Lower leg skin (tissue), 4 donors: ENCODE data around the gene TNFAIP2. TPM values are rescaled to one million over a fixed set of nuclear protein-coding genes. Genes with fewer than 3 reads are reported as not detected.

Experiments used
- DNase-seq, 2 donors: peaks; one replicate each; pipeline ENCODE4 v3.0.0-alpha.2; 2019; ENCODE audit warnings: low spot score in 2 of 2
- H3K4me3 ChIP-seq: fragments of 200-600 bp; sonication (generic); 2 replicates; pipeline ENCODE4 v1.5.1; 2017; ENCODE audit warnings: mild to moderate bottlenecking, low read depth; ENCODE audit not compliant: poor library complexity, severe bottlenecking
- POLR2A ChIP-seq, 2 donors: fragments of 450-650 bp; IDR thresholded peaks; one replicate each; pipeline ENCODE4 v1.6.1; 2016 to 2017; ENCODE audit warnings: antibody characterized with exemption in 2 of 2, mild to moderate bottlenecking in 1 of 2, moderate library complexity in 1 of 2
- WGBS, 2 donors: methylation state at CpG; one replicate each; pipeline ENCODE4 v1.1.5; 2018; 5-methylcytosine and 5-hydroxymethylcytosine counted together
- intact Hi-C: fragments of 100-400 bp; cut with DNase I; formaldehyde crosslinking; loops from one replicate; pipeline ENCODE4 v1.15.0; 2023; ENCODE audit warnings: low total_unique reads
- total RNA-seq, 4 donors: library from RNA; depleted of rRNA; stranded (reverse); fragments of >200 nt; gene quantifications; one replicate each; pipeline ENCODE4 v1.1.0, GENCODE V29; 2016
- TF ChIP-seq, protein P1 (sequence below), 3 donors: fragments of 450-650 bp; IDR thresholded peaks; one replicate each; pipeline ENCODE4 v1.5.1; 2016; ENCODE audit warnings: antibody characterized with exemption in 3 of 3, mild to moderate bottlenecking in 3 of 3, moderate library complexity in 2 of 3

The TNFAIP2 gene
- total RNA-seq, 4 donors from 2014 or later = 8.2 to 33.6 (median 20.3) TPM

DNA sequence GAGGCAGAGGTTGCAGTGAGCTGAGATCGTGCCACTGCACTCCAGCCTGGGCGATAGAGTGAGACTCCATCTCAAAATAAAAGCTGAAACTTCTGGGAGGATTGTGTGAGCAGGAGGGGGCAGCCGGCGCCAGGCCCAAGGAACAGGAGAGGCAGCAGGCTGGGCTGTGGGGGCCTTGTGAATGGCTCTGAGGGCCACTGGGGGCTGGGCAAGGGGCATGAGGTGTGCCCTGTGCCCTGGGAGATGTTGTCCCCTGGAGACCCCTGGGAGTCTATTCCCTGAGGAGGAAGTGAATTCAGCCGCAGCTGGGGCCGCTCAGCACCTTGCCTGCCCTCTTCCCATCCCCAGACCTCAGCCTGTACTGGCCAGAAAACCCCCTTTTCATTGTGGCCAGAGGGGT is 34.3 kb upstream of the TNFAIP2 start:
- intact Hi-C loops = no loop called here
- no peak for DNase-seq
- WGBS, 2 donors = 92 to 97% methylated on average over 6 of the region's 6 CpGs
- no peak overlapping the region for H3K4me3 ChIP-seq
- TF ChIP-seq, protein P1, sequence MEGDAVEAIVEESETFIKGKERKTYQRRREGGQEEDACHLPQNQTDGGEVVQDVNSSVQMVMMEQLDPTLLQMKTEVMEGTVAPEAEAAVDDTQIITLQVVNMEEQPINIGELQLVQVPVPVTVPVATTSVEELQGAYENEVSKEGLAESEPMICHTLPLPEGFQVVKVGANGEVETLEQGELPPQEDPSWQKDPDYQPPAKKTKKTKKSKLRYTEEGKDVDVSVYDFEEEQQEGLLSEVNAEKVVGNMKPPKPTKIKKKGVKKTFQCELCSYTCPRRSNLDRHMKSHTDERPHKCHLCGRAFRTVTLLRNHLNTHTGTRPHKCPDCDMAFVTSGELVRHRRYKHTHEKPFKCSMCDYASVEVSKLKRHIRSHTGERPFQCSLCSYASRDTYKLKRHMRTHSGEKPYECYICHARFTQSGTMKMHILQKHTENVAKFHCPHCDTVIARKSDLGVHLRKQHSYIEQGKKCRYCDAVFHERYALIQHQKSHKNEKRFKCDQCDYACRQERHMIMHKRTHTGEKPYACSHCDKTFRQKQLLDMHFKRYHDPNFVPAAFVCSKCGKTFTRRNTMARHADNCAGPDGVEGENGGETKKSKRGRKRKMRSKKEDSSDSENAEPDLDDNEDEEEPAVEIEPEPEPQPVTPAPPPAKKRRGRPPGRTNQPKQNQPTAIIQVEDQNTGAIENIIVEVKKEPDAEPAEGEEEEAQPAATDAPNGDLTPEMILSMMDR (IDR thresholded peaks at IDR 0.05) = no peak
- no peak for TF ChIP-seq POLR2A (IDR thresholded peaks at IDR 0.05)

DNA sequence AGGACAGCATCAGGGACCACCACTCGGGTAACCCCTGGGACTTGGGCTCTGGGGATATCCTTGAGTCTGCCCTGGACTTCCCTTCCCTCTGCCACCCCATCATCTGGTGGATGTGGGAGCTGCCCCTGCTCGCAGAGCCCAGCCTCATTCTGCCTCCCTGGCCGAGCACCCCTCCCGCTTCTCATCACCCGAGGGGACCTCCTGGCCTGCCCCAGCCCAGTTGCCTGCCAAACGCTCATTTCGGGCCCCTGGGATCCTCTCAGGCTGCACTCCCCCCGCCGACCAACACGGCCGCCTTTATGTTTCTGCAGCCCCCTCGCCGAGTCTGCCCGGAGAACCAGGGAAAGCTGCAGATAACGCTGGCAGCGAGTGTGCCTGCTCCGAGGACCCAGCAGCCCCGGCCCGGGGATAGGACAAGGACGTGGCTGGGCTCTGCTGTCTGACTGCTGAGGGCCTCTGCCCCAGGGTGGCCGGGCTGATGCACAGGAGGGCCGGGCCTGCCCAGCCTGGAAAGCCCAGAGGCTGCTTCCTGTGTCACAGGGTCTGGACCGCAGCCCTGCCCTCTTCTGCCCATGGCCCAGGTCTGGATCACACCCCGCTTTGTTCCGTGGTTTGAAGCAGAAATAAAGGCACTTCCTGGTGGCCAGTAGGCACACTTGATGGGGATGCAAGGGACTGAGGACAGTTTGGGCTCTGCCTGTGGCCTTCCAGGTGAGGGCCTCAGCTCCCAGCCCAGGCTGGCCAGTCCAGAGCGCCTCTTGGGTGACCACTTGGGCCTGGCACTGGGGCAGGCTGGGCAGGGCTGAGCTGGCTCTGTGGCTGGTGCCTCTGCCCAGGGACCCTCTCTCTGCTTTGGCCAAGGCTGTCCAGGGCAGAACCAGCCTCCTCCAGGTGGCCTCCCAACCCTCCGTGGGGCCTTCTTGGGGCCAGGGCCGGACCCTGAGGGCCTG is 33.6 kb upstream of the TNFAIP2 start:
- TF ChIP-seq, protein P1 (IDR thresholded peaks at IDR 0.05) = no peak
- TF ChIP-seq POLR2A (IDR thresholded peaks at IDR 0.05) = no peak
- intact Hi-C loops = no loop called here
- no peak for DNase-seq
- 82 to 86% methylated on average over 22 to 25 of the region's 28 CpGs for WGBS, 2 donors
- no peak overlapping the region for H3K4me3 ChIP-seq

DNA sequence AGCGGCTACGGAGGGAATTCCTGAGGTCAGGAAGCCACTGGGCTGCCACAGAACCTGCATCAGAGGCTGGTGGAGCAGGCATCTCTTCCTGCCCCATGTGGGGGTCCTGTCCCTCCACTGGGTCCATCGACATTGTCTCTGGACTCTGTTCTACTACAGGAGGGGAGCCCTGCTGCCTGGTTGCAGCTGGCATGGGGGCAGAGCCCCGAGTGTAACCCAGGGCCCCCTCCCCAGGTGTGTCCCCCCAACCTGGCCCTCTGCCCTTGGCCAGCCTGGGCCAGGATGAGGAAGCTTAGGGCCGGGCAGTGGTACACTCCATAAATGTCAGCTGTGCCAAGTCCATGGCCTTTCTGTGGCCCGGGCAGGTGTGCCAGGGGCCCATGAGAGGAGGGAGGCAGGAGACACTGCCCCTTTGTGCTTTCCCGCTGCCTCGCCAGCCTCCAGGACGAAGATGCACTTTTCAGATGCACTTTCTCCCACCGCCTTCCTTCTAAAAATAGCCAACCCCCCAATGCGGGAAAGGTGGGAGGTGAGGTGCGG is 32.7 kb upstream of the TNFAIP2 start:
- no peak for DNase-seq
- 87 to 89% methylated on average over 12 of the region's 12 CpGs for WGBS, 2 donors
- TF ChIP-seq, protein P1 (IDR thresholded peaks at IDR 0.05) = no peak
- TF ChIP-seq POLR2A (IDR thresholded peaks at IDR 0.05) = no peak
- intact Hi-C loops = no loop called here
- H3K4me3 ChIP-seq = no peak overlapping the region

DNA sequence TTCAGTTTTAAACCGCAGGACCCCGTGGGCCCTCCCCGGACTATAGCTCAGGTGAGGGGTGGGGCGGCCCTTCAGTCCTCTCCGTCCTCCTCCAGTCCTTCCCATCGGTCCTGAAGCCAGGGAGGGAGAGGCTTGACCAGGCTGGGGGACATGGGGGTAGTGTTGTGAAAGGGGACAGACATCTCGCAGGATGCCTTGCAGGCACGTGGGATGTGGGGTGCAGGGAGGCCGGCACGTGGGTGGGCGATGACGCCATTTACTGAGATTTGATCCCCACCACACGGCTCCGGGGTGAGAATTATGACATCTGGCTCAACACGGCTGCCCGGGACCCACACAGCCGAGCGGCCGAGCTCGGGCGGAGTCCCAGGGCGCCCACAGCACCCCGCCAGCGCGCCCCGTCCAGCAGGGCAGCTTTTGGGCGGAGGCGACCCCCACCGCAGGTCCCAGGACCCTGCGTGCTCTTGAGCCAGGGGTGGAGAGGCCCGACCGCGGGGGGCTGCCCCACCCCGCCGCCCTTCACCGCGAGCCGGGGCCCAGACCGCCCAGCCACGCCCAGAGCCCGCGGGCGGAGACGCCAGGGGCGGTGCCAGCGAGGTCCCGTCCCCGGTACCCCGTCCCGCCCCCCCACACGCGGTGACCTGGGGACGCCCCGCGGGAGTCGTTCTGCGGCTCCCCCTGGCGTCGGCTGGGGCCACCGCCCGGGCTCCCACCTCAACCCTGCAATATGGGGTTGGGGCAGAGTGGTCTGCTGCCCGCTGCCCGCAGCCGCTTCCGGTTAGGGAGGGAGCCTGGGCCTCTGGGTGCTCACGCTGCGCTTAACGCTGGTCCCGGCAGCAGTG is 32.0 kb upstream of the TNFAIP2 start:
- WGBS, 2 donors = 26 to 32% methylated on average over 15 of the region's 69 CpGs

DNA sequence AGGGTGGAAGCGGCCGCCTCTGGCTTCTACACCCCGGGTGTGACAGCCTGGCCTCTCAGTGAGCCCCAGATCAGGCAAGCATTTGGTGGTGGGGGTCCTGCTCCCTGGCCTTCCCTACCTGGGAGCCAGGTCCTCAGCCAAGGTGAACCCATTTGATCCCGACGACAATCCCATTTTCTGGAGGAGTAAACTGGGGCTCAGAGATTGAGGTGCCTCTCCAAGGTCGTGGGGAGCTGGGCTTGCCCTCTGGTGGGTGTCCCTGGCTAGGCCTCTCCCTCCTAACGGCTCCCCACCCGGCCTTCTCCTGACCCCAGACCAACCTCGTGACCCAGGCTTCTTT is 31.4 kb upstream of the TNFAIP2 start:
- no peak for DNase-seq
- H3K4me3 ChIP-seq = no peak overlapping the region
- no peak for TF ChIP-seq POLR2A (IDR thresholded peaks at IDR 0.05)
- TF ChIP-seq, protein P1 (IDR thresholded peaks at IDR 0.05) = no peak
- intact Hi-C loops = no loop called here
- 45 to 61% methylated on average over 9 of the region's 9 CpGs for WGBS, 2 donors

More for the DNA sequence above, 32.0 kb upstream of the TNFAIP2 start:
- no peak overlapping the region for H3K4me3 ChIP-seq
- TF ChIP-seq, protein P1 (IDR thresholded peaks at IDR 0.05) = no peak
- TF ChIP-seq POLR2A (IDR thresholded peaks at IDR 0.05) = no peak
- intact Hi-C loops = no loop called here
- DNase-seq = no peak
